WERI-Rb-1 (cell line): ENCODE results near the gene FAM72A.

Experiments used
- DNase-seq: peaks from one replicate; pipeline ENCODE4 v3.0.0-alpha.2; 2020
- H3K27ac ChIP-seq: fragments of 250-450 bp; sonication (Bioruptor Pico); 2 replicates; pipeline ENCODE4 v1.5.1; 2020; ENCODE audit warnings: mild to moderate bottlenecking, moderate library complexity
- H3K27me3 ChIP-seq: fragments of 250-450 bp; sonication (Bioruptor Pico); 2 replicates; pipeline ENCODE4 v1.5.1; 2021; ENCODE audit warnings: mild to moderate bottlenecking, low read depth, moderate library complexity; ENCODE audit not compliant: insufficient read depth, severe bottlenecking
- H3K36me3 ChIP-seq: fragments of 250-450 bp; sonication (Bioruptor Pico); 2 replicates; pipeline ENCODE4 v1.5.1; 2020; ENCODE audit warnings: mild to moderate bottlenecking, moderate library complexity
- H3K4me3 ChIP-seq: 2 replicates; pipeline ENCODE4 v1.5.1; 2011; ENCODE audit warnings: low read depth, mild to moderate bottlenecking, control low read depth, low read length
- H3K9me3 ChIP-seq: fragments of 250-450 bp; sonication (Bioruptor Pico); 2 replicates; pipeline ENCODE4 v1.5.1; 2021; ENCODE audit warnings: mild to moderate bottlenecking, moderate library complexity; ENCODE audit not compliant: severe bottlenecking
- TF ChIP-seq, protein P1 (sequence below): IDR thresholded peaks from 2 replicates; pipeline ENCODE4 v1.5.1; 2011; ENCODE audit warnings: low read depth, mild to moderate bottlenecking, control low read depth, inconsistent platforms, low read length

FAM72A gene

GRCh38 chr1:206142770-206143169 is 59.9 kb downstream of the FAM72A start:
- peaks cover 8% of the 10 kb centered on the region for H3K9me3 ChIP-seq
- H3K27ac ChIP-seq, result no peak overlapping the region
- H3K36me3 ChIP-seq, result no peaks in the 10 kb centered on the region
- no peaks in the 10 kb centered on the region for H3K27me3 ChIP-seq
- no peak overlapping the region for H3K4me3 ChIP-seq
- no peak for DNase-seq
- TF ChIP-seq, protein P1, sequence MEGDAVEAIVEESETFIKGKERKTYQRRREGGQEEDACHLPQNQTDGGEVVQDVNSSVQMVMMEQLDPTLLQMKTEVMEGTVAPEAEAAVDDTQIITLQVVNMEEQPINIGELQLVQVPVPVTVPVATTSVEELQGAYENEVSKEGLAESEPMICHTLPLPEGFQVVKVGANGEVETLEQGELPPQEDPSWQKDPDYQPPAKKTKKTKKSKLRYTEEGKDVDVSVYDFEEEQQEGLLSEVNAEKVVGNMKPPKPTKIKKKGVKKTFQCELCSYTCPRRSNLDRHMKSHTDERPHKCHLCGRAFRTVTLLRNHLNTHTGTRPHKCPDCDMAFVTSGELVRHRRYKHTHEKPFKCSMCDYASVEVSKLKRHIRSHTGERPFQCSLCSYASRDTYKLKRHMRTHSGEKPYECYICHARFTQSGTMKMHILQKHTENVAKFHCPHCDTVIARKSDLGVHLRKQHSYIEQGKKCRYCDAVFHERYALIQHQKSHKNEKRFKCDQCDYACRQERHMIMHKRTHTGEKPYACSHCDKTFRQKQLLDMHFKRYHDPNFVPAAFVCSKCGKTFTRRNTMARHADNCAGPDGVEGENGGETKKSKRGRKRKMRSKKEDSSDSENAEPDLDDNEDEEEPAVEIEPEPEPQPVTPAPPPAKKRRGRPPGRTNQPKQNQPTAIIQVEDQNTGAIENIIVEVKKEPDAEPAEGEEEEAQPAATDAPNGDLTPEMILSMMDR, result no peak

DNA sequence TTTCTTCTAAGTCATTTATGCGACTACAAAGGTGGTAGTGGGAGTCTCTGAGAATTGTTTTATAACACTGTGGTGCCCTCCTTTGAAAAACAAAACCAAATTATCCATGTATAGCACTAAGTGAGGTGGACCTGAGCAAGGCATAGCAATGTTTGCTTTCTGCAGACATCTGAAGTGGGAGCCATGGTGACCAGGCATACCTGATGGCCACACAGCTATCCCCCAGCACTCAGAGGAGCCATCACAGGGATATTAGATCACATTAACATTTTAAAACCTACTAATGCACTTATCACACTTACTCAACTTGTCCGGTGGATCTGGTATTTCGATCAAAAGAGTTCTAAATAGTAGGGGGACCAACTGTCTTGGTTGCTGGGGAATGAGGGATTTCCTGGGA is 60.6 kb downstream of the FAM72A start:
- H3K9me3 ChIP-seq, result peaks cover 8% of the 10 kb centered on the region
- H3K27me3 ChIP-seq, result no peaks in the 10 kb centered on the region
- H3K36me3 ChIP-seq, result no peaks in the 10 kb centered on the region
- no peak for DNase-seq
- TF ChIP-seq, protein P1, result no peak
- no peak overlapping the region for H3K27ac ChIP-seq
- H3K4me3 ChIP-seq, result no peak overlapping the region

DNA sequence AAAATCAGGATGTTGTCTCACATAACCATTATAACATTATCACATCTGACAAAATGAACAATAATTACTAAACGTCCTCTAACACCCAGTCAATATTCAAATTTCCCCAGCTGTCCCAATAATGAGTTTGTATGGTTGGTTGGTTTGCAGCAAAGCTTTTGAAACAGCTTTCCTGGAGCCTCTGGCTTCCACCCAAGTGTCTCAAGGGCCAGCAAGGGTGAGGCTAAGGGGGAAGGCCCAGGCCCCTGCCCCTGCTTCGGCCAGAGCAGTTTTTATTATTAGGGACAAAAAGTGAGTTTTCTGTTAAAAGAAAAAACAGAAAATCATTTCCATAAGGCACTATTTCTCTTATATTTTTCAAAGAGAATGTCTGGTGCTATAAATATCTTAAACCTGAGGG is 66.4 kb downstream of the FAM72A start:
- peaks cover 7% of the 10 kb centered on the region for H3K9me3 ChIP-seq
- no peaks in the 10 kb centered on the region for H3K27me3 ChIP-seq
- no peaks in the 10 kb centered on the region for H3K36me3 ChIP-seq
- H3K4me3 ChIP-seq, result no peak overlapping the region
- no peak overlapping the region for H3K27ac ChIP-seq
- TF ChIP-seq, protein P1, result no peak
- no peak for DNase-seq
